ENCODE measurements around the gene ZNF827.
A peak's percentile ranks its signal among the peaks of the same experiment; 100 is the strongest.

The ZNF827 gene

GRCh38 chr4:145976680-145977079 lies 38.1 kb upstream of the ZNF827 start:
- no peak for TF ChIP-seq CTCF (IDR thresholded peaks at IDR 0.05; ENCODE audit: poor library complexity, severe bottlenecking)
- Histone ChIP-seq H3K4me3 (ENCODE audit: severe bottlenecking) (no peak overlapping the region), H3K4me1 (ENCODE audit: insufficient read depth, poor library complexity, severe bottlenecking) (no peaks in the 10 kb centered on the region), H3K27ac (ENCODE audit: poor library complexity, severe bottlenecking) (no peak overlapping the region), H3K36me3 (ENCODE audit: low read depth) (no peaks in the 10 kb centered on the region), H3K9me3 (ENCODE audit: severe bottlenecking) (no peaks in the 10 kb centered on the region), H3K27me3 (ENCODE audit: insufficient read depth, poor library complexity, severe bottlenecking) (no peaks in the 10 kb centered on the region)
- no peak for ATAC-seq (ENCODE audit: low read depth)
- DNase-seq (ENCODE audit: low spot score), result no peak

- Histone ChIP-seq H3K27me3 (ENCODE audit: insufficient read depth, poor library complexity, severe bottlenecking) (no peaks in the 10 kb centered on the region), H3K27ac (ENCODE audit: poor library complexity, severe bottlenecking) (no peak overlapping the region), H3K9me3 (ENCODE audit: severe bottlenecking) (no peaks in the 10 kb centered on the region), H3K36me3 (ENCODE audit: low read depth) (no peaks in the 10 kb centered on the region), H3K4me3 (ENCODE audit: severe bottlenecking) (no peak overlapping the region), H3K4me1 (ENCODE audit: insufficient read depth, poor library complexity, severe bottlenecking) (peaks cover 6% of the 10 kb centered on the region)
- no peak for DNase-seq (ENCODE audit: low spot score)
- no peak for TF ChIP-seq CTCF (IDR thresholded peaks at IDR 0.05; ENCODE audit: poor library complexity, severe bottlenecking)
- ATAC-seq (ENCODE audit: low read depth), result peak; percentile 38; the same call in 1 of the 3 replicates
Observed at GRCh38 chr4:145960012-145960411, 21.4 kb upstream of the ZNF827 start.

GRCh38 chr4:145957302-145957701 lies 18.7 kb upstream of the ZNF827 start:
- no peak for ATAC-seq (ENCODE audit: low read depth)
- H3K4me3 ChIP-seq (ENCODE audit: severe bottlenecking), result no peak overlapping the region
- no peak for DNase-seq (ENCODE audit: low spot score)
- H3K27me3 ChIP-seq (ENCODE audit: insufficient read depth, poor library complexity, severe bottlenecking), result no peaks in the 10 kb centered on the region
- H3K27ac ChIP-seq (ENCODE audit: poor library complexity, severe bottlenecking), result no peak overlapping the region
- no peaks in the 10 kb centered on the region for H3K36me3 ChIP-seq (ENCODE audit: low read depth)
- no peak for TF ChIP-seq CTCF (IDR thresholded peaks at IDR 0.05; ENCODE audit: poor library complexity, severe bottlenecking)
- no peaks in the 10 kb centered on the region for H3K9me3 ChIP-seq (ENCODE audit: severe bottlenecking)
- peaks cover 13% of the 10 kb centered on the region for H3K4me1 ChIP-seq (ENCODE audit: insufficient read depth, poor library complexity, severe bottlenecking)

GRCh38 chr4:145956288-145956890 lies 17.8 kb upstream of the ZNF827 start:
- Histone ChIP-seq H3K36me3 (ENCODE audit: low read depth) (no peaks in the 10 kb centered on the region), H3K4me3 (ENCODE audit: severe bottlenecking) (no peak overlapping the region), H3K9me3 (ENCODE audit: severe bottlenecking) (no peaks in the 10 kb centered on the region), H3K4me1 (ENCODE audit: insufficient read depth, poor library complexity, severe bottlenecking) (peaks cover 13% of the 10 kb centered on the region), H3K27ac (ENCODE audit: poor library complexity, severe bottlenecking) (no peak overlapping the region), H3K27me3 (ENCODE audit: insufficient read depth, poor library complexity, severe bottlenecking) (no peaks in the 10 kb centered on the region)
- DNase-seq (ENCODE audit: low spot score) (no peak), ATAC-seq (ENCODE audit: low read depth) (no peak)
- peak; percentile 71 for TF ChIP-seq CTCF (IDR thresholded peaks at IDR 0.05; ENCODE audit: poor library complexity, severe bottlenecking)

GRCh38 chr4:145954924-145955339 lies 16.3 kb upstream of the ZNF827 start:
- peak; percentile 72 for DNase-seq (ENCODE audit: low spot score)
- ATAC-seq (ENCODE audit: low read depth), result peak; percentile 96
- H3K36me3 ChIP-seq (ENCODE audit: low read depth), result no peaks in the 10 kb centered on the region
- H3K27me3 ChIP-seq (ENCODE audit: insufficient read depth, poor library complexity, severe bottlenecking), result no peaks in the 10 kb centered on the region
- peaks cover 13% of the 10 kb centered on the region for H3K4me1 ChIP-seq (ENCODE audit: insufficient read depth, poor library complexity, severe bottlenecking)
- no peak overlapping the region for H3K4me3 ChIP-seq (ENCODE audit: severe bottlenecking)
- no peak for TF ChIP-seq CTCF (IDR thresholded peaks at IDR 0.05; ENCODE audit: poor library complexity, severe bottlenecking)
- no peaks in the 10 kb centered on the region for H3K9me3 ChIP-seq (ENCODE audit: severe bottlenecking)
- H3K27ac ChIP-seq (ENCODE audit: poor library complexity, severe bottlenecking), result peak overlapping the region; percentile 76

All from RWPE2 (cell line).